Gastrocnemius medialis (tissue), 4 donors: ENCODE measurements around the gene COL1A2. TPM values are rescaled to one million over a fixed set of nuclear protein-coding genes. Genes with fewer than 3 reads are reported as not detected.

ENCODE experiments used
- ATAC-seq, 2 donors: fragments of 150-250 bp; one replicate each; pipeline ENCODE4 v1.9.1; 2016
- DNase-seq, 2 donors: peaks; one replicate each; pipeline ENCODE4 v3.0.0-alpha.2; 2019
- H3K27ac ChIP-seq, 4 donors: fragments of 200-600 bp; sonication (generic); 1 replicate in 1 of 4; 2 replicates in 3 of 4; pipeline ENCODE4 v1.5.1; 2016 to 2018; ENCODE audit warnings: mild to moderate bottlenecking in 2 of 4, moderate library complexity in 1 of 4
- H3K27me3 ChIP-seq, 3 donors: fragments of 200-600 bp; sonication (generic) in 2 of 3; 1 replicate in 1 of 3; 2 replicates in 2 of 3; pipeline versions ENCODE4 v1.5.1 to v1.6.0; 2016 to 2019; ENCODE audit warnings: mild to moderate bottlenecking in 1 of 3, moderate library complexity in 1 of 3
- H3K36me3 ChIP-seq, 2 donors: fragments of 200-600 bp; sonication (generic) in 1 of 2; one replicate each; pipeline ENCODE4 v1.5.1; 2017 to 2018
- H3K4me1 ChIP-seq, 2 donors: fragments of 200-600 bp; sonication (generic) in 1 of 2; one replicate each; pipeline ENCODE4 v1.5.1; 2016 to 2017; ENCODE audit warnings: mild to moderate bottlenecking in 2 of 2
- H3K4me3 ChIP-seq, 4 donors: fragments of 200-600 bp; sonication (generic) in 3 of 4; 1 replicate in 1 of 4; 2 replicates in 3 of 4; pipeline ENCODE4 v1.5.1; 2016 to 2019; ENCODE audit warnings: mild to moderate bottlenecking in 2 of 4
- H3K9me3 ChIP-seq, 3 donors: fragments of 200-600 bp; sonication (generic) in 2 of 3; 1 replicate in 1 of 3; 2 replicates in 2 of 3; pipeline ENCODE4 v1.5.1; 2016 to 2019
- CTCF ChIP-seq, 5 experiments: fragments of 450-650 bp in 3 of 5; fragments of 200-600 bp in 2 of 5; sonication (generic) in 2 of 5; IDR thresholded peaks in 4 of 5; conservative IDR thresholded peaks in 1 of 5; 1 replicate in 4 of 5; 2 replicates in 1 of 5; pipeline ENCODE4 v1.5.1; 2016 to 2019; ENCODE audit warnings: antibody characterized with exemption in 5 of 5, mild to moderate bottlenecking in 3 of 5, moderate library complexity in 3 of 5
- POLR2A ChIP-seq, 2 donors: fragments of 450-650 bp; IDR thresholded peaks; one replicate each; pipeline ENCODE4 v1.6.1; 2017; ENCODE audit warnings: antibody characterized with exemption in 2 of 2, mild to moderate bottlenecking in 2 of 2, moderate library complexity in 2 of 2
- in situ Hi-C, 4 donors: fragments of 200-750 bp; cut with MboI; loops; one replicate each; pipeline versions ENCODE4 v1.15.0 to v1.8.0; 2017; ENCODE audit warnings: low sequenced_read_pairs in 4 of 4
- intact Hi-C: fragments of 100-400 bp; cut with DNase I; formaldehyde crosslinking; loops from one replicate; pipeline ENCODE4 v1.15.1; 2023; ENCODE audit warnings: low total_unique reads
- total RNA-seq, 4 donors: library from RNA; depleted of rRNA; stranded (reverse); fragments of >200 nt; gene quantifications; one replicate each; pipeline versions ENCODE4 v1.1.0 to v1.2.3, GENCODE V29; 2016

COL1A2 gene
- total RNA-seq, 4 donors from 2014 or later: 11.2 to 43.6 (median 18.7) TPM

GRCh38 chr7:94398841-94399240, 4.1 kb downstream of the COL1A2 start:
- no peak overlapping the region for H3K27ac ChIP-seq
- H3K4me1 ChIP-seq: peaks cover 0 to 5% of the 10 kb centered on the region in 2 donors
- ATAC-seq: no peak
- no peaks in the 10 kb centered on the region for H3K36me3 ChIP-seq
- DNase-seq: no peak
- H3K9me3 ChIP-seq: no peaks in the 10 kb centered on the region
- intact Hi-C loops: no loop called here
- TF ChIP-seq POLR2A (IDR thresholded peaks at IDR 0.05): no peak
- TF ChIP-seq CTCF (IDR thresholded peaks at IDR 0.05 in 4 of 5, conservative IDR thresholded peaks at IDR 0.05 in 1 of 5): no peak
- in situ Hi-C loops: loop anchor here in 3 of 4 donors (5.0 to 10.0 kb wide), 2 partner anchors 102 to 104 kb away; no protein-coding TSS in a partner anchor
- H3K27me3 ChIP-seq: peaks cover 14 to 39% (median 14%) of the 10 kb centered on the region in 3 donors
- no peak overlapping the region for H3K4me3 ChIP-seq

- intact Hi-C loops: loop anchor here (5.0 kb wide), 1 partner anchor 722 kb away; no protein-coding TSS in a partner anchor
- TF ChIP-seq POLR2A (IDR thresholded peaks at IDR 0.05): no peak
- no peak for TF ChIP-seq CTCF (IDR thresholded peaks at IDR 0.05 in 4 of 5, conservative IDR thresholded peaks at IDR 0.05 in 1 of 5)
- no peak overlapping the region for H3K4me3 ChIP-seq
- ATAC-seq (no peak), DNase-seq (no peak)
- peaks cover 2 to 28% (median 14%) of the 10 kb centered on the region in 3 donors for H3K27me3 ChIP-seq
- in situ Hi-C loops: no loop called here
- H3K9me3 ChIP-seq: no peaks in the 10 kb centered on the region
- H3K36me3 ChIP-seq: no peaks in the 10 kb centered on the region
- peak overlapping the region in 2 of 4 donors; percentile 6 to 43 for H3K27ac ChIP-seq
- H3K4me1 ChIP-seq: peaks cover 0 to 3% of the 10 kb centered on the region in 2 donors
Observed at GRCh38 chr7:94400022-94400421, 5.3 kb downstream of the COL1A2 start.

- H3K4me3 ChIP-seq: no peak overlapping the region
- peaks cover 0 to 23% (median 14%) of the 10 kb centered on the region in 3 donors for H3K27me3 ChIP-seq
- in situ Hi-C loops: no loop called here
- ATAC-seq (no peak), DNase-seq (no peak)
- no peaks in the 10 kb centered on the region for H3K36me3 ChIP-seq
- H3K27ac ChIP-seq: peak overlapping the region in 3 of 4 donors; percentile 1 to 16 (median 11)
- no peak for TF ChIP-seq POLR2A (IDR thresholded peaks at IDR 0.05)
- TF ChIP-seq CTCF (IDR thresholded peaks at IDR 0.05 in 4 of 5, conservative IDR thresholded peaks at IDR 0.05 in 1 of 5): no peak
- no peaks in the 10 kb centered on the region for H3K9me3 ChIP-seq
- no peaks in the 10 kb centered on the region for H3K4me1 ChIP-seq
- intact Hi-C loops: loop anchor here (5.0 kb wide), 1 partner anchor 721 kb away; no protein-coding TSS in a partner anchor
Observed at GRCh38 chr7:94400643-94401427, 6.1 kb downstream of the COL1A2 start.

DNA sequence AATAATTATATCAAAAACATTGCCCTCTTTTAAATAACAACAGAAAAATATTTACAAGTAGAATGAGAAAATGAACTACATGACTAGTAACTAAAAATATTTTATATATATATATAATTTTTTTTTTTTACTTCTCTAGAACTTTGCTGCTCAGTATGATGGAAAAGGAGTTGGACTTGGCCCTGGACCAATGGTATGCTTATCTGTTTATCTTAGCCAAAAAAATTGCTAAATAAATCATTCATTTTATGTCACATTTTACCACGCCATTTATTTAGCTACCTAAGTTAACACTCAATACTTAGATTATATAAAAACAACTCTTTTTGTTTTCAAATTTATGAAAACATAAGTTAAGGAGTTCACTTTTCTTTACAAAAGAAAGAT, 6.7 kb downstream of the COL1A2 start:
- Histone ChIP-seq H3K27me3 (peaks cover 0 to 17% (median 12%) of the 10 kb centered on the region in 3 donors), H3K27ac (peak overlapping the region in 1 of 4 donors; percentile 11), H3K36me3 (no peaks in the 10 kb centered on the region), H3K4me1 (no peaks in the 10 kb centered on the region), H3K4me3 (no peak overlapping the region), H3K9me3 (no peaks in the 10 kb centered on the region)
- TF ChIP-seq CTCF (IDR thresholded peaks at IDR 0.05 in 4 of 5, conservative IDR thresholded peaks at IDR 0.05 in 1 of 5) (no peak), POLR2A (IDR thresholded peaks at IDR 0.05) (no peak)
- DNase-seq (no peak), ATAC-seq (no peak)
- intact Hi-C loops (loop anchor here (5.0 kb wide), 1 partner anchor 721 kb away; no protein-coding TSS in a partner anchor), in situ Hi-C loops (no loop called here)
